Activated CD8-positive, alpha-beta T cell treated with anti-CD3 and anti-CD28 coated beads, Interleukin-2, amount 10 ng/mL, durations not matched to agents 7 days and 5 days (primary cell): ENCODE results near the gene TAP2. TPM values are rescaled to one million over a fixed set of nuclear protein-coding genes. Genes with fewer than 3 reads are reported as not detected.

ENCODE experiments used
- ATAC-seq: fragments of 150-1000 bp; cut with Tn5 transposase; one replicate; pipeline ENCODE4 v1.10.0; 2021; ENCODE audit warnings: moderate library complexity
- CTCF ChIA-PET: fragments of 350-600 bp; sonication (Branson Sonifier 250); formaldehyde crosslinking; loops from one replicate; lab custom pipeline; 2021; ENCODE audit warnings: antibody characterized with exemption; lab: Charles Lee
- POLR2A ChIA-PET: fragments of 350-600 bp; sonication (Branson Sonifier 250); formaldehyde crosslinking; loops from one replicate; lab custom pipeline; 2021; ENCODE audit warnings: antibody characterized with exemption; lab: Charles Lee
- DNase-seq: peaks from one replicate; pipeline ENCODE4 v3.0.0-alpha.2; 2020
- H3K27ac Mint-ChIP-seq: one replicate; pipeline ENCODE4 v1.8.0; 2021; ENCODE audit warnings: mild to moderate bottlenecking, mixed read lengths
- H3K27me3 Mint-ChIP-seq: one replicate; pipeline ENCODE4 v1.8.0; 2021; ENCODE audit warnings: low read depth, mixed read lengths
- H3K36me3 Mint-ChIP-seq: one replicate; pipeline ENCODE4 v1.8.0; 2021; ENCODE audit warnings: low read depth, mixed read lengths
- H3K4me1 Mint-ChIP-seq: one replicate; pipeline ENCODE4 v1.8.0; 2021; ENCODE audit warnings: low read depth, mixed read lengths
- H3K4me3 Mint-ChIP-seq: one replicate; pipeline ENCODE4 v1.8.0; 2021; ENCODE audit warnings: mild to moderate bottlenecking, mixed read lengths
- H3K9me3 Mint-ChIP-seq: one replicate; pipeline ENCODE4 v1.8.0; 2022; ENCODE audit warnings: mixed read lengths; ENCODE audit not compliant: insufficient read depth
- total RNA-seq, 2 experiments: library from RNA; stranded (reverse); gene quantifications; one replicate each; pipeline ENCODE4 v1.2.3, GENCODE V29; 2021

The TAP2 gene
- total RNA-seq, 2 experiments from 2014 or later = 145 to 159 TPM

- Mint-ChIP-seq H3K36me3 (peaks cover 87% of the 10 kb centered on the region), H3K27me3 (no peaks in the 10 kb centered on the region), H3K4me1 (peaks cover 60% of the 10 kb centered on the region), H3K27ac (peak overlapping the region; percentile 100), H3K9me3 (no peaks in the 10 kb centered on the region), H3K4me3 (peak overlapping the region; percentile 97)
- DNase-seq = peak; percentile 80
- ChIA-PET CTCF (interaction anchor here (0.7 to 9.6 kb wide), 13 partner anchors 10 to 610 kb away, joined by 3 to 400 read pairs (median 11); partner anchors contain the start of genes HLA-DMA, PSMB8 and TAP2), POLR2A (interaction anchor here (0.6 to 9.1 kb wide), 12 partner anchors 9 to 395 kb away, joined by 3 to 812 read pairs (median 4); partner anchors contain the start of genes BRD2, PSMB8 and TAP2)
- ATAC-seq = peak; percentile 42
Measured at GRCh38 chr6:32854376-32855178, 16.0 kb upstream of the TAP2 start.

GRCh38 chr6:32853541-32854375, 15.2 kb upstream of the TAP2 start, which contains the start of the genes PSMB9 and TAP1:
TSS of gene PSMB9 (plus strand) at chr6:32854192. CDS start at chr6:32854230, 38 bp downstream.
TSS of gene TAP1 (minus strand) at chr6:32853704. CDS start at chr6:32853636, 68 bp downstream.
- ChIA-PET POLR2A (interaction anchor here (0.7 to 9.1 kb wide), 17 partner anchors 10 to 556 kb away, joined by 3 to 812 read pairs (median 4); partner anchors contain the start of genes BRD2, HLA-DMA, PSMB8 and TAP2), CTCF (interaction anchor here (0.7 to 9.6 kb wide), 21 partner anchors 9 to 609 kb away, joined by 3 to 400 read pairs (median 4); partner anchors contain the start of genes BRD2, HLA-DMA, HLA-DPB1 and PSMB8)
- Mint-ChIP-seq H3K9me3 (no peaks in the 10 kb centered on the region), H3K4me3 (peak within 1 kb of the TSS; percentile 97), H3K27ac (peak within 1 kb of the TSS; percentile 100), H3K4me1 (peaks cover 58% of the 10 kb centered on the region), H3K27me3 (no peaks in the 10 kb centered on the region), H3K36me3 (peaks cover 85% of the 10 kb centered on the region)
- DNase-seq = peak; percentile 97
- peak; percentile 85 for ATAC-seq

GRCh38 chr6:32852844-32853540, 14.5 kb upstream of the TAP2 start:
- Mint-ChIP-seq H3K27ac (peak overlapping the region; percentile 100), H3K36me3 (peaks cover 86% of the 10 kb centered on the region), H3K9me3 (no peaks in the 10 kb centered on the region), H3K4me1 (peaks cover 58% of the 10 kb centered on the region), H3K4me3 (peak overlapping the region; percentile 97), H3K27me3 (no peaks in the 10 kb centered on the region)
- POLR2A ChIA-PET = interaction anchor here (0.8 to 9.1 kb wide), 13 partner anchors 11 to 131 kb away, joined by 3 to 812 read pairs (median 7); partner anchors contain the start of genes BRD2, HLA-DMA, PSMB8 and TAP2
- DNase-seq = peak; percentile 58
- peak; percentile 18 for ATAC-seq
- CTCF ChIA-PET = interaction anchor here (0.7 to 9.6 kb wide), 18 partner anchors 8 to 223 kb away, joined by 3 to 400 read pairs (median 4); partner anchors contain the start of genes BRD2, HLA-DMA, HLA-DPB1 and PSMB8

- Mint-ChIP-seq H3K36me3 (peaks cover 86% of the 10 kb centered on the region), H3K4me3 (peak overlapping the region; percentile 97), H3K9me3 (no peaks in the 10 kb centered on the region), H3K27me3 (no peaks in the 10 kb centered on the region), H3K4me1 (peaks cover 58% of the 10 kb centered on the region), H3K27ac (peak overlapping the region; percentile 100)
- POLR2A ChIA-PET = interaction anchor here (1.0 to 9.1 kb wide), 14 partner anchors 10 to 132 kb away, joined by 3 to 812 read pairs (median 15); partner anchors contain the start of genes BRD2, HLA-DMA, PSMB8 and TAP2
- peak; percentile 53 for DNase-seq
- ATAC-seq = no peak
- CTCF ChIA-PET = interaction anchor here (1.1 to 9.6 kb wide), 7 partner anchors 7 to 132 kb away, joined by 5 to 400 read pairs (median 44); partner anchors contain the start of genes BRD2, PSMB8 and TAP2
Measured at GRCh38 chr6:32852018-32852843, 13.7 kb upstream of the TAP2 start.

- Mint-ChIP-seq H3K27ac (peak overlapping the region; percentile 100), H3K9me3 (no peaks in the 10 kb centered on the region), H3K36me3 (peaks cover 86% of the 10 kb centered on the region), H3K4me3 (peak overlapping the region; percentile 97), H3K27me3 (no peaks in the 10 kb centered on the region), H3K4me1 (peaks cover 58% of the 10 kb centered on the region)
- ATAC-seq (no peak), DNase-seq (peak; percentile 19)
- ChIA-PET CTCF (interaction anchor here (0.9 to 3.4 kb wide), 5 partner anchors 10 to 134 kb away, joined by 3 to 44 read pairs (median 6); partner anchors contain the start of genes HLA-DMA and TAP2), POLR2A (interaction anchor here (1.0 to 3.4 kb wide), 7 partner anchors 9 to 123 kb away, joined by 3 to 53 read pairs (median 7); partner anchors contain the start of gene TAP2)
Measured at GRCh38 chr6:32851025-32851424, 12.5 kb upstream of the TAP2 start.

GRCh38 chr6:32849126-32849525, 10.6 kb upstream of the TAP2 start:
- H3K4me3 Mint-ChIP-seq = peak overlapping the region; percentile 98
- ChIA-PET CTCF (interaction anchor here (1.4 to 3.4 kb wide), 2 partner anchors 11 to 19 kb away, joined by 5 to 44 read pairs; partner anchors contain the start of gene TAP2), POLR2A (interaction anchor here (1.1 to 3.4 kb wide), 3 partner anchors 10 to 123 kb away, joined by 3 to 53 read pairs (median 18); partner anchors contain the start of gene TAP2)
- no peaks in the 10 kb centered on the region for H3K27me3 Mint-ChIP-seq
- H3K4me1 Mint-ChIP-seq = peaks cover 58% of the 10 kb centered on the region
- no peaks in the 10 kb centered on the region for H3K9me3 Mint-ChIP-seq
- H3K27ac Mint-ChIP-seq = peak overlapping the region; percentile 65
- ATAC-seq (no peak), DNase-seq (peak; percentile 20)
- peaks cover 84% of the 10 kb centered on the region for H3K36me3 Mint-ChIP-seq

- CTCF ChIA-PET = interaction anchor here (1.3 kb wide), 1 partner anchor 9 kb away, joined by 7 read pairs; the partner anchor contains the start of gene TAP2
- Mint-ChIP-seq H3K4me3 (peak overlapping the region; percentile 98), H3K36me3 (peaks cover 91% of the 10 kb centered on the region), H3K27ac (peak overlapping the region; percentile 65), H3K4me1 (peaks cover 58% of the 10 kb centered on the region), H3K9me3 (no peaks in the 10 kb centered on the region), H3K27me3 (no peaks in the 10 kb centered on the region)
- ATAC-seq = no peak
- POLR2A ChIA-PET = interaction anchor here (10.4 to 11.9 kb wide), 2 partner anchors 19 to 124 kb away, joined by 240 to 381 read pairs; partner anchors contain the start of gene BRD2
- peak; percentile 20 for DNase-seq
Measured at GRCh38 chr6:32847795-32848194, 9.3 kb upstream of the TAP2 start.

GRCh38 chr6:32847004-32847403, 8.5 kb upstream of the TAP2 start:
- H3K4me1 Mint-ChIP-seq = peaks cover 63% of the 10 kb centered on the region
- POLR2A ChIA-PET = interaction anchor here (0.6 to 11.9 kb wide), 6 partner anchors 9 to 466 kb away, joined by 3 to 812 read pairs (median 126); partner anchors contain the start of genes BRD2, PSMB9, TAP1 and TAP2
- no peak for ATAC-seq
- DNase-seq = peak; percentile 20
- H3K9me3 Mint-ChIP-seq = no peaks in the 10 kb centered on the region
- no peaks in the 10 kb centered on the region for H3K27me3 Mint-ChIP-seq
- peak overlapping the region; percentile 65 for H3K27ac Mint-ChIP-seq
- peaks cover 91% of the 10 kb centered on the region for H3K36me3 Mint-ChIP-seq
- peak overlapping the region; percentile 98 for H3K4me3 Mint-ChIP-seq
- CTCF ChIA-PET = interaction anchor here (1.3 to 10.8 kb wide), 2 partner anchors 8 to 21 kb away, joined by 7 to 512 read pairs; partner anchors contain the start of gene TAP2

GRCh38 chr6:32845384-32845884, 6.9 kb upstream of the TAP2 start:
- Mint-ChIP-seq H3K4me3 (peak overlapping the region; percentile 98), H3K27me3 (no peaks in the 10 kb centered on the region), H3K4me1 (peaks cover 69% of the 10 kb centered on the region), H3K36me3 (peaks cover 91% of the 10 kb centered on the region), H3K9me3 (no peaks in the 10 kb centered on the region), H3K27ac (peak overlapping the region; percentile 99)
- peak; percentile 18 for ATAC-seq
- CTCF ChIA-PET = interaction anchor here (0.9 to 10.8 kb wide), 13 partner anchors 9 to 139 kb away, joined by 3 to 512 read pairs (median 4); partner anchors contain the start of genes HLA-DMA, PSMB9 and TAP1
- POLR2A ChIA-PET = interaction anchor here (0.6 to 11.9 kb wide), 17 partner anchors 10 to 650 kb away, joined by 3 to 812 read pairs (median 5); partner anchors contain the start of genes BRD2, HLA-DMA, PSMB9 and RPS18
- peak; percentile 74 for DNase-seq
